Subcutaneous abdominal adipose tissue (tissue), 5 donors: ENCODE data around the gene CDK5RAP2.

Experiments used
- H3K27ac ChIP-seq: one replicate; pipeline ENCODE4 v1.7.0; 2013; ENCODE audit warnings: low read depth, mild to moderate bottlenecking, inconsistent platforms, low read length, moderate library complexity
- H3K27me3 ChIP-seq, 5 donors: one replicate each; pipeline ENCODE4 v1.7.0; 2013; ENCODE audit warnings: low read length in 5 of 5, inconsistent platforms in 1 of 5; ENCODE audit not compliant: control insufficient read depth in 5 of 5, insufficient read depth in 4 of 5
- H3K36me3 ChIP-seq, 5 donors: one replicate each; pipeline ENCODE4 v1.7.0; 2013; ENCODE audit warnings: low read length in 5 of 5; ENCODE audit not compliant: control insufficient read depth in 5 of 5, insufficient read depth in 5 of 5
- H3K4me1 ChIP-seq, 5 donors: one replicate each; pipeline ENCODE4 v1.7.0; 2013; ENCODE audit warnings: low read length in 5 of 5, mild to moderate bottlenecking in 3 of 5, moderate library complexity in 1 of 5; ENCODE audit not compliant: control insufficient read depth in 5 of 5, insufficient read depth in 5 of 5
- H3K4me3 ChIP-seq, 5 donors: one replicate each; pipeline ENCODE4 v1.7.0; 2013; ENCODE audit warnings: low read length in 5 of 5, low read depth in 1 of 5
- H3K9ac ChIP-seq, 5 donors: one replicate each; pipeline ENCODE4 v1.7.0; 2013; ENCODE audit warnings: low read length in 5 of 5, mild to moderate bottlenecking in 4 of 5, moderate library complexity in 3 of 5
- H3K9me3 ChIP-seq, 5 donors: one replicate each; pipeline ENCODE4 v1.7.0; 2013; ENCODE audit warnings: low read length in 5 of 5; ENCODE audit not compliant: control insufficient read depth in 5 of 5
- donor health status: healthy.
- donor health status: healthy.
- donor health status: healthy.
- donor health status: healthy.
- donor health status: healthy.

Gene CDK5RAP2

DNA sequence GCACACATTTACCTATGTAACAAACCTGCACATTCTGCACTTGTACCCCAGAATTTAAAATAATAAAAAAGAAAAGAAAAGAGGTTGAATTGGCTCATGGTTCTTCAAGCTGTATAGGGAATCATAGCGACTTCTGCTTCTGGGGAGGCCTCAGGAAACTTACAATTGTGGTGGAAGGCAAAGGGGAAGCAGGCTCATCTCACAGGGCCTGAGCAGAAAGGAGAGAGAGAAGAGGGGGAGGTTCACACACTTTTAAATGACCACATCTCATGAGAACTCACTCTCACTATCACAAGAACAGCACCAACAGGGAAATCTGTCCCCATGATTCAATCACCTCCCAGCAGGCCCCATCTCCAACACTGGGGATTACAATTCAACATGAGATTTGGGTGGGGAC is 214.6 kb downstream of the CDK5RAP2 start:
- H3K4me1 ChIP-seq: peaks cover 0 to 10% (median 7%) of the 10 kb centered on the region in 5 donors
- H3K4me3 ChIP-seq: no peak overlapping the region
- no peak overlapping the region for H3K27ac ChIP-seq
- no peaks in the 10 kb centered on the region for H3K36me3 ChIP-seq
- no peak overlapping the region for H3K9ac ChIP-seq
- H3K27me3 ChIP-seq: no peaks in the 10 kb centered on the region
- H3K9me3 ChIP-seq: peaks cover 0 to 5% (median 0%) of the 10 kb centered on the region in 5 donors

DNA sequence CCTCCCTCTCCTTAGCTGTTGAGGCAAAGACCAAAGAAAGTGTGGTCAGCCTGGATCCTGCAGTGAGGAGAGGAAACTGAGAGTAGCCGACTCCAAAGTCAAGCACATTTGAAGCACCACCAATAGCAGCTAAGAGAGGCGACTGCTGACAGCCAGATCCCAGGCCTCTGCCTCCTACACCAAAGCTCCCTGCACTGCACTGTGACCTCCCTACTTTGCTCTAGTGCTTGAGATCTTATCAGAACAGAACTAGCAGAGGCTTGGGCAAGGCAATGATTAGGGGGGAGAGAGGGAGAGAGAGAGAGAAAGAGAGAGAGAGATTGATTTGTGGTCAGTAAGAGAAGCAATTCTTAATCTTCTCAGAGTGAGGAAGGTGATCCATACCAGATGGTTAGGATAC is 216.3 kb downstream of the CDK5RAP2 start:
- Histone ChIP-seq H3K4me3 (no peak overlapping the region), H3K9me3 (no peaks in the 10 kb centered on the region)

DNA sequence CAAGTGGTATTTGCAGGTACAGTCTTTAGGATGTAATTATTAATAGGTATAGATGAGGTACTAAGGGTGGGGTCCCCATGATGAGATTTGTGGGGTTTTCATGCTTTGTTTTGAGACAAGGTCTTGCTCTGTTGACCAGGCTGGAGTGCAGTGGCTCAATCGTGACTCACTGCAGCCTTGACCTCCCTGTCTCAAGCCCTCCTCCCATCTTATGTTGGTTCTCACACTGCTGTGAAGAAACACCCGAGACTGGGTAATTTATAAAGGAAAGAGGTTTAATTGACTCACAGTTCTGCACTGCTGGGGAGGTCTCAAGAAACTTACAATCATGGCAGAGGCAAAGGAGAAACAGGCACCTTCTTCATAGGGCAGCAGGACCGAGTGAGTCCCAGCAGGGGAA is 217.5 kb downstream of the CDK5RAP2 start:
- Histone ChIP-seq H3K27me3 (no peaks in the 10 kb centered on the region), H3K36me3 (no peaks in the 10 kb centered on the region), H3K4me1 (peaks cover 0 to 10% (median 7%) of the 10 kb centered on the region in 5 donors), H3K9me3 (no peaks in the 10 kb centered on the region), H3K9ac (no peak overlapping the region), H3K4me3 (no peak overlapping the region), H3K27ac (no peak overlapping the region)

More for the DNA sequence above, 216.3 kb downstream of the CDK5RAP2 start:
- Histone ChIP-seq H3K27me3 (no peaks in the 10 kb centered on the region), H3K9ac (no peak overlapping the region), H3K27ac (no peak overlapping the region), H3K4me1 (peaks cover 0 to 10% (median 7%) of the 10 kb centered on the region in 5 donors), H3K36me3 (no peaks in the 10 kb centered on the region)

DNA sequence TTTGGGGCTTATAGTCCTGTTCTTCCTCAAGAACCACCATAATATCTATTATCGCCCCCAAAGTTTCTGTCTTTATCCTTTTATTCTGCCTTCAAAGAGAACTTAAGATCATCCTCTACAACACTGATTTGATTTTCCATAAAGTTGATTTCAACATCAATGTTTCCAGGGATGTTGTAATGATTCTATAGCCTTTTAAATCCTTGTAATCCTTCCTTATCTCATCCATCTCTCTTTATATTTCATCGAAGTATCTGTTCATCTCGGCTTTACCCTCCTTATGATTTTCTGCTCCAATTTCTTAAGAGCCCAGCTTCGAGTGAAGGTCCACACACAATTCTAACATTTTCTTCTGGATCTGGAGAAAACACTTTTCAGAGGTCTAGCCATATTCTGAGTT is 218.4 kb downstream of the CDK5RAP2 start:
- H3K4me1 ChIP-seq: peaks cover 0 to 5% (median 2%) of the 10 kb centered on the region in 5 donors
- H3K36me3 ChIP-seq: no peaks in the 10 kb centered on the region
- no peaks in the 10 kb centered on the region for H3K27me3 ChIP-seq
- no peak overlapping the region for H3K27ac ChIP-seq
- no peak overlapping the region for H3K4me3 ChIP-seq
- H3K9ac ChIP-seq: no peak overlapping the region
- no peaks in the 10 kb centered on the region for H3K9me3 ChIP-seq

DNA sequence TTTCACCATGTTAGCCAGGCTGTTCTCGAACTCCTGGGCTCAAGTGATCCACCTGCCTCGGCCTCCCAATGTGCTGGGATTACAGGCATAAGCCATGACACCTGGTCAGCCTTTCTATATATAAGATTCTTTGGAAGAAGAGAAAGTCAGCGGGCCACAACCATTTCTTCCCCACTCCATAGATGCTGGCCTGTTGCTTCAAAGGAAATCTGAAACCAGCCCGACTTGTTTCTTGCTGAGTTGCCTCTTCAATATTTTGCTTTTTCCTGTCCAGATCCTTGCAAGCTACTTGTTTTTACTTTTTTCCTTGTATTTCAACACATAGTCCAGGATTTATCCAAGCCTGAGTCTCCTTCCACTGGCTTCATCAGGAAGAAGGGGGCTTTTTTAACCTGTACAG is 219.5 kb downstream of the CDK5RAP2 start:
- no peaks in the 10 kb centered on the region for H3K9me3 ChIP-seq
- no peak overlapping the region for H3K9ac ChIP-seq
- no peak overlapping the region for H3K4me3 ChIP-seq
- no peak overlapping the region for H3K27ac ChIP-seq
- H3K27me3 ChIP-seq: no peaks in the 10 kb centered on the region
- no peaks in the 10 kb centered on the region for H3K36me3 ChIP-seq
- H3K4me1 ChIP-seq: no peaks in the 10 kb centered on the region

DNA sequence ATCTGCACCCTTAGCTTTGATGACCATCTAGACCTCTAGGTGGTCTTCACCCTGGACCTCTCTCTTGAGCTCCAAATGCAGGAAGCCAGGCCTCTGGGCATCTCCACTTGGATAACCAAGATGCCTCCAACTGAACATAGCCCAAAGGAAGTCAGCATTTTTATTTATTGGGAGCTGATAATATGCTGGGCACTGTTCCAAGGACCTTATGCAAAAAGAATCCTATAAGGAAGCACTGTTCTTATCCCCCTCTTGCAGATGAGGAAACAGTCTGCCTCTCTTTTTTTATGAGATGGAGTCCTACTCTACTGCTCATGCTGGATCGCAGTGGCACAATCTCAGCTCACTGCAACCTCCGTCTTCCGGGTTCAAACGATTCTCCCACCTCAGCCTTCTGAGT is 219.9 kb downstream of the CDK5RAP2 start:
- no peaks in the 10 kb centered on the region for H3K27me3 ChIP-seq
- no peak overlapping the region for H3K4me3 ChIP-seq
- H3K9me3 ChIP-seq: no peaks in the 10 kb centered on the region
- H3K4me1 ChIP-seq: no peaks in the 10 kb centered on the region
- H3K9ac ChIP-seq: no peak overlapping the region
- H3K36me3 ChIP-seq: no peaks in the 10 kb centered on the region
- H3K27ac ChIP-seq: no peak overlapping the region

DNA sequence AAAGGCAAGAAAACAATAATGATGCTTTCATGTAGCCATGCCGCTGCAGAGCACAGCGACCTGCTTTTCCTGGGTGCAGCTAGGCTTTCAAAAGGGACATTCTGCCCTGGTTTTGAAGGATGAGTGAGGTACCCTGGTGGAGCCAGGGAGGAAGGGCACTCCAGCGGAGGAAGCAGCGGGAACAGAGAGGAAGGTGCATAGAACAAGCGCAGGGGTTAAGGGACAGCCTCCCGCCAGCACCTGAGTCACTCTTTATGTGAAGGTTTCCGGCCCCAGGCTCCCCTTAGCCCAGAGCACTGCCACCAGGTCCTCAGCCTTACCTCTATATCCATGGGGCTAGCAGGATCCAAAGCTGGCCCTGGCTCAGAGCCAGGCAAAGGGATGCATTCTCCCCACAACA is 221.1 kb downstream of the CDK5RAP2 start:
- Histone ChIP-seq H3K27me3 (no peaks in the 10 kb centered on the region), H3K4me1 (no peaks in the 10 kb centered on the region), H3K9ac (no peak overlapping the region), H3K27ac (no peak overlapping the region), H3K36me3 (no peaks in the 10 kb centered on the region), H3K4me3 (no peak overlapping the region), H3K9me3 (no peaks in the 10 kb centered on the region)

DNA sequence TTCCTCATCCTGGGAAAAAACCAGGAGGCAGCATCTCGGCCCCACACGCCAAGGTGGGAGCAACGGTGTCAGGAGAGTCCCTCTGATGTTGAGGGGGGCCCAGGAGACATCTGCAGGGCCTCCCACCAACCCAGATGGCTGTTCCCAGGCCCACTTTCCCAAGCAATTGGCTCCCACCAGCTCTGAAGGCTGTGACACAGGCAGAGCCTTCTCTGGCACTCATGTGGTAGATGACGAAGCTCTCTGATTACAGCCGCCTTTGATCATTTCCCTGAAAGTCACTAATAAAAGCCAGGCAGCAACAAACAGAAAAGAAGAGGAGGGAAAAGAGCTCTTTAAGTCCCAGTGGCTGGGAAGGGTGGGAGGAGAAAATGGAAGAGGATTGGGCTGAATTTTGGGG is 226.5 kb downstream of the CDK5RAP2 start:
- no peak overlapping the region for H3K4me3 ChIP-seq
- H3K27ac ChIP-seq: no peak overlapping the region
- no peaks in the 10 kb centered on the region for H3K9me3 ChIP-seq
- no peak overlapping the region for H3K9ac ChIP-seq
- H3K27me3 ChIP-seq: no peaks in the 10 kb centered on the region
- H3K4me1 ChIP-seq: peaks cover 0 to 11% (median 4%) of the 10 kb centered on the region in 5 donors
- no peaks in the 10 kb centered on the region for H3K36me3 ChIP-seq

DNA sequence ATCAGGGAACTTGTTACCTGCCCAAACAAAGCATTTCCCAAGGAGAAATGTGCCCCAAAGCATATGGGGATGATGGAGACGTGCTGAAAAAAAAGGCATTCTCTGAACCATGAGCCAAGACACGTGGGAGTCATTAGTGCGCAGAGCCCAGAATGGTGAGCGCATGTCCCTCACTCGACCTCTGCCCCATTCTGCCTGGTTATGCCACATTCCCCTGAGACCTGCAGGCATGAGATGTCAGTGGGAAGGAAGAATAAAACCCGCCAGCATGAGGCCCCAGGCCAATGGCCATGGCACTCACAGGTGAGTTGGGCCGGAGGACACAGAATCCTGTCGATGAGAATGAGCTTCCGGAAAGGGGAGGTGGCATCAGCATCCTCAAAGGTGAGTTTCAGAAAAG is 228.9 kb downstream of the CDK5RAP2 start:
- H3K4me3 ChIP-seq: no peak overlapping the region
- no peaks in the 10 kb centered on the region for H3K9me3 ChIP-seq
- no peaks in the 10 kb centered on the region for H3K36me3 ChIP-seq
- H3K9ac ChIP-seq: no peak overlapping the region
- no peaks in the 10 kb centered on the region for H3K27me3 ChIP-seq
- H3K4me1 ChIP-seq: peaks cover 0 to 11% (median 4%) of the 10 kb centered on the region in 5 donors
- no peak overlapping the region for H3K27ac ChIP-seq

DNA sequence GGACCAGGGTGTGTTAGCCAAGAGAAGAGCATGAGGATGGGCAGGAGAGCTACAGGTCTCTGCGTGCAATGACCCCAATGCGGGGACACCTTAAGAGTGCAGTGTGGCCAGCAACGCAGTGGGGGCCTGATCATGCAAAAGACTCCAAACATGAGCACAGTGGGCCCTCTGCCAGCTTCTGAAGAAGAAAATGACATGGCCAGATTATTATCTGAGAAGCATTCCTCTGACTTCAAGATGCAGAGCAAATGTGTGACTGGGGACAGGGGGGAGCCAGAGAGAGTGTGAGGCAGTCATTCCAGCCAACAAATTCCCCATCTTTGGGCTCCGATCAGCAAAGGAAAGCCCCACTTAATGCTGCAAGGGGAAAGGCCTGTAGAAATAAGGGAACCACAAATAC is 229.4 kb downstream of the CDK5RAP2 start:
- H3K27me3 ChIP-seq: no peaks in the 10 kb centered on the region
- H3K9me3 ChIP-seq: no peaks in the 10 kb centered on the region
- no peak overlapping the region for H3K4me3 ChIP-seq
- H3K27ac ChIP-seq: no peak overlapping the region
- H3K4me1 ChIP-seq: peaks cover 0 to 11% (median 4%) of the 10 kb centered on the region in 5 donors
- no peak overlapping the region for H3K9ac ChIP-seq
- H3K36me3 ChIP-seq: no peaks in the 10 kb centered on the region

DNA sequence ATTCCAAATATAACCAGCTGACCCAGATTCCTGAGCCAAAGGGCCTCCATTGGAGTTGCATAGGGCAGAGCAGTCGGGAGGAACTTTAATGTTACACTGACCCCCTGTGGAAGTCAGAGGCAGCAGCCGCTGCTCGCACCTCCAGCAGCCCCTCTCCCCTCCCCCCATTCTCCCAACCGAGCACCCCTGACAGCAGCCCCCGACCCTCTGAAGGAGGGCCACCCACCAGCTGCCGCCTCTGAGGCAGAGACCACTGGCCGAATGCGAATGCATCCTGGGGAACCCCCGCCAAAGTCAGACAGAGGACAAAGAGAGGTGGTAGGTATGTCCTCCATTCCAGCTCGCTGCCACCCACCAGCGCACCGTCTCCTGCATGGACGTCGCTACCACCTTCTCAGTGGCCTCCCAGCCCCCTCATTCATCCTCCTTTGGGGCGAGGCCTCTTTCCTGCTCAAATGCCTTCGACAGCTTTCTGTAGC is 231.0 kb downstream of the CDK5RAP2 start:
- Histone ChIP-seq H3K4me1 (peaks cover 0 to 11% (median 4%) of the 10 kb centered on the region in 5 donors), H3K27me3 (no peaks in the 10 kb centered on the region), H3K4me3 (no peak overlapping the region)

More for the DNA sequence above, 231.0 kb downstream of the CDK5RAP2 start:
- no peak overlapping the region for H3K9ac ChIP-seq
- no peaks in the 10 kb centered on the region for H3K9me3 ChIP-seq
- H3K27ac ChIP-seq: no peak overlapping the region
- no peaks in the 10 kb centered on the region for H3K36me3 ChIP-seq
